ENCODE data around the gene CHI3L1. TPM values are rescaled to one million over a fixed set of nuclear protein-coding genes. Genes with fewer than 3 reads are reported as not detected.

The CHI3L1 gene
- total and polyA plus RNA-seq, 10 of the 15 experiments (the other 5 are each of a cell fraction or from before 2014, with no cell fraction given): 0.10 to 1.7 (median 0.39) TPM

DNA sequence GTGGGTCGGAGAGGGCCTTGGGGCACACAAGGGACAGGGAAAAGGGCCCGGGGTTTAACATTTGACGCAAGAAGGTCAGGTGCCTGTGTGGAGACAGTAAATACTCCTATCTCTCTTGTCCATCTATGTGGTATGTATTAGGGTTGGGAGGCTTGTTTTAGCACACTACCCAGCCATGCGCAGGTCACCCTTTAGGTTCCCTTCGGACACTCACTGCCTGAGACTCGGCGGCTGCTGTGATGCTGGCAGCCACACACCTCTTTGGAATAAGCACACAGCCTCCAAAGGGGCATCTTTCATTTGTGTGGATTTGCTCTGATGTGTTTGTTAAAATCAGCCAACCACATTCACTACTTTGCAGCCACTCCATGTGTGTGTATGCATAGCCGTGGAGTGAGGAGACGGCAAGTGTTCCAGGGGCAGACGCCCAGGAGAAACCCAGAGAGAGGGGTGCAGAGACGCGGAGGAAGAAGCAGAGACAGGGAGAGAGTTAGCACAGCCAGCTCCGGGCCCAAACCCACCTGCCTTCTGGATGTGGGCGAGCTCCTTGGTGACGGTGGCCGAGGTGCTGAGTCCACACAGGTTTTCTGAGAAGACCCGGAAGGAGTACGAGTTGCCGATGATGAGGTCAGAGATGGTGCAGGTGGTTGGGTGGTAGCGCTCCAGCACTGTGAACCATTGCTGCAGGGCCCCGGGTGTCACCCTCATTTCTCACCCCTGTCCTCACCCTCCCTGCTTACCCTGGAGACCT lies 16.6 kb downstream of the CHI3L1 start:
- Histone ChIP-seq H3K27ac (ENCODE audit: control insufficient read depth, insufficient read depth) (no peak overlapping the region), H3K4me2 (ENCODE audit: control insufficient read depth, insufficient read depth) (no peak overlapping the region), H3K27me3 (replicated peaks in 1 of 2; ENCODE audit: control insufficient read depth in 2 of 2, insufficient read depth in 2 of 2, low read length in 1 of 2) (no peaks in the 10 kb centered on the region; a peak in 1 of 4 replicates), H3K36me3 (ENCODE audit: control insufficient read depth in 2 of 2, insufficient read depth in 2 of 2, low read length in 1 of 2) (no peaks in the 10 kb centered on the region), H3K4me3 (no peak overlapping the region), H3K79me2 (ENCODE audit: control insufficient read depth, insufficient read depth, low read length) (no peaks in the 10 kb centered on the region), H4K20me1 (ENCODE audit: control insufficient read depth, insufficient read depth) (no peaks in the 10 kb centered on the region), H3K9me3 (replicated peaks; ENCODE audit: control insufficient read depth, insufficient read depth, low read length) (no peaks in the 10 kb centered on the region), H3K9ac (ENCODE audit: control insufficient read depth, insufficient read depth, low read length) (no peak overlapping the region), H3K4me1 (ENCODE audit: control insufficient read depth, insufficient read depth, low read length) (peaks cover 4% of the 10 kb centered on the region; the same call in 1 of the 2 replicates), H2AFZ (ENCODE audit: control insufficient read depth, low read depth, low read length) (no peak overlapping the region)
- no peak for FAIRE-seq
- TF ChIP-seq TCF3 (IDR thresholded peaks at IDR 0.05; ENCODE audit: borderline replicate concordance, insufficient read depth, low read depth, low read length): no peak
- no peak for TF ChIP-seq STAT1 (conservative IDR thresholded peaks at IDR 0.05)
- TF ChIP-seq IKZF1 (conservative IDR thresholded peaks at IDR 0.05): no peak
- TF ChIP-seq, protein P1, sequence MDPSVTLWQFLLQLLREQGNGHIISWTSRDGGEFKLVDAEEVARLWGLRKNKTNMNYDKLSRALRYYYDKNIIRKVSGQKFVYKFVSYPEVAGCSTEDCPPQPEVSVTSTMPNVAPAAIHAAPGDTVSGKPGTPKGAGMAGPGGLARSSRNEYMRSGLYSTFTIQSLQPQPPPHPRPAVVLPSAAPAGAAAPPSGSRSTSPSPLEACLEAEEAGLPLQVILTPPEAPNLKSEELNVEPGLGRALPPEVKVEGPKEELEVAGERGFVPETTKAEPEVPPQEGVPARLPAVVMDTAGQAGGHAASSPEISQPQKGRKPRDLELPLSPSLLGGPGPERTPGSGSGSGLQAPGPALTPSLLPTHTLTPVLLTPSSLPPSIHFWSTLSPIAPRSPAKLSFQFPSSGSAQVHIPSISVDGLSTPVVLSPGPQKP (IDR thresholded peaks at IDR 0.05; ENCODE audit: low read depth, low read length): no peak
- TF ChIP-seq, protein P2, sequence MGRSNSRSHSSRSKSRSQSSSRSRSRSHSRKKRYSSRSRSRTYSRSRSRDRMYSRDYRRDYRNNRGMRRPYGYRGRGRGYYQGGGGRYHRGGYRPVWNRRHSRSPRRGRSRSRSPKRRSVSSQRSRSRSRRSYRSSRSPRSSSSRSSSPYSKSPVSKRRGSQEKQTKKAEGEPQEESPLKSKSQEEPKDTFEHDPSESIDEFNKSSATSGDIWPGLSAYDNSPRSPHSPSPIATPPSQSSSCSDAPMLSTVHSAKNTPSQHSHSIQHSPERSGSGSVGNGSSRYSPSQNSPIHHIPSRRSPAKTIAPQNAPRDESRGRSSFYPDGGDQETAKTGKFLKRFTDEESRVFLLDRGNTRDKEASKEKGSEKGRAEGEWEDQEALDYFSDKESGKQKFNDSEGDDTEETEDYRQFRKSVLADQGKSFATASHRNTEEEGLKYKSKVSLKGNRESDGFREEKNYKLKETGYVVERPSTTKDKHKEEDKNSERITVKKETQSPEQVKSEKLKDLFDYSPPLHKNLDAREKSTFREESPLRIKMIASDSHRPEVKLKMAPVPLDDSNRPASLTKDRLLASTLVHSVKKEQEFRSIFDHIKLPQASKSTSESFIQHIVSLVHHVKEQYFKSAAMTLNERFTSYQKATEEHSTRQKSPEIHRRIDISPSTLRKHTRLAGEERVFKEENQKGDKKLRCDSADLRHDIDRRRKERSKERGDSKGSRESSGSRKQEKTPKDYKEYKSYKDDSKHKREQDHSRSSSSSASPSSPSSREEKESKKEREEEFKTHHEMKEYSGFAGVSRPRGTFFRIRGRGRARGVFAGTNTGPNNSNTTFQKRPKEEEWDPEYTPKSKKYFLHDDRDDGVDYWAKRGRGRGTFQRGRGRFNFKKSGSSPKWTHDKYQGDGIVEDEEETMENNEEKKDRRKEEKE (IDR thresholded peaks at IDR 0.05): no peak
- TF ChIP-seq ZSCAN29 (IDR thresholded peaks at IDR 0.05): no peak
- BruUV-seq (replicated peaks): no TSS peak
- in situ Hi-C loops (cut with MboI) (no loop called here), intact Hi-C loops (cut with micrococcal nuclease; ENCODE audit: unreplicated experiment) (loop anchor here (5.0 kb wide), 2 partner anchors 53 to 97 kb away; no protein-coding TSS in a partner anchor)
- ChIA-PET CTCF (interaction anchor here (0.6 to 8.0 kb wide), 4 partner anchors 12 to 188 kb away, joined by 3 to 114 read pairs (median 10); no protein-coding TSS in a partner anchor), SMC1A (ENCODE audit: uncharacterized antibody, unreplicated experiment) (interaction anchor here (0.9 kb wide), 1 partner anchor 45 kb away, joined by 4 read pairs; no protein-coding TSS in a partner anchor), POLR2A (no interaction called here), RAD21 (ENCODE audit: unreplicated experiment) (interaction anchor here (4.6 kb wide), 1 partner anchor 46 kb away, joined by 61 read pairs; no protein-coding TSS in a partner anchor)
- no peak for ATAC-seq
- DNase-seq (ENCODE audit: low read depth, low spot score): no peak
- WGBS (ENCODE audit: insufficient coverage, insufficient replicate concordance, low lambda C conversion rate, missing lambda C conversion rate): 54% methylated on average over 21 of the region's 21 CpGs

All from GM12878 (cell line).